SK-N-MC (cell line): Measurements from ENCODE around the gene PRSS22.

Source experiments
- EZH2 ChIP-seq: fragments of 200-600 bp; sonication (generic); IDR thresholded peaks from one replicate; pipeline ENCODE4 v1.6.1; 2017; ENCODE audit warnings: antibody characterized with exemption
- FOXP2 ChIP-seq: optimal IDR thresholded peaks from 2 replicates; pipeline ENCODE3; 2011; ENCODE audit warnings: mild to moderate bottlenecking, moderate library complexity; ENCODE audit not compliant: insufficient read depth; ENCODE audit errors: extremely low read length, control extremely low read depth
- POLR2AphosphoS5 ChIP-seq: IDR thresholded peaks from 2 replicates; pipeline ENCODE4 v1.6.1; 2012; ENCODE audit warnings: mild to moderate bottlenecking, low read depth, low read length, borderline replicate concordance

DNA sequence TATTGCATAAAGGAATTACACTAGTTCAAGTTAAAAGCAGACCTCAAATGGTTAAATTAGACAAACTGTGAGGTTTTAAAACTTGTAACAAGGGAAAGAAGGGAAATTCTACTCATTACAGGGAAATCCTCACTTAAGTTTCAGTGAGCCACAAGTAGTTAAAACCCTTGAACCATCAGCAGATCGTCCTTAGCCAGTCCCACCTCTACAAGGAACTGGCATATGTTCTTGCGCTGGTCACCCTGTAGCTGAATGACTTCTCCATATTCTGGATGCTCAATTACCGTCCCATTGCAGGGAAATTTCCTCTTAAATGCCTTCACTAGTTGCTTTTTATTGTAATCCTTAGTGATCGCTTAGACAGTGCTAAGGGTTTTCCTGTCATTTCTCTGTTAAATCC, 35.5 kb downstream of the PRSS22 start:
- TF ChIP-seq POLR2AphosphoS5 (no peak), EZH2 (no peak), FOXP2 (no peak)
